Fibroblast of lung (primary cell): Measurements from ENCODE around the gene FBXO40.

Experiments used
- EZH2 ChIP-seq: IDR thresholded peaks from 2 replicates; pipeline ENCODE4 v1.5.1; 2012; ENCODE audit warnings: low read length, control low read depth, mild to moderate bottlenecking; ENCODE audit errors: missing control alignments
- TF ChIP-seq, protein P1 (sequence below), 2 donors: IDR thresholded peaks in 1 of 2; conservative IDR thresholded peaks in 1 of 2; 1 replicate in 1 of 2; 2 replicates in 1 of 2; pipeline ENCODE4 v1.5.1; 2011 to 2012; ENCODE audit warnings: low read length in 2 of 2, control low read depth in 1 of 2, inconsistent platforms in 1 of 2, low read depth in 1 of 2, mild to moderate bottlenecking in 1 of 2

DNA sequence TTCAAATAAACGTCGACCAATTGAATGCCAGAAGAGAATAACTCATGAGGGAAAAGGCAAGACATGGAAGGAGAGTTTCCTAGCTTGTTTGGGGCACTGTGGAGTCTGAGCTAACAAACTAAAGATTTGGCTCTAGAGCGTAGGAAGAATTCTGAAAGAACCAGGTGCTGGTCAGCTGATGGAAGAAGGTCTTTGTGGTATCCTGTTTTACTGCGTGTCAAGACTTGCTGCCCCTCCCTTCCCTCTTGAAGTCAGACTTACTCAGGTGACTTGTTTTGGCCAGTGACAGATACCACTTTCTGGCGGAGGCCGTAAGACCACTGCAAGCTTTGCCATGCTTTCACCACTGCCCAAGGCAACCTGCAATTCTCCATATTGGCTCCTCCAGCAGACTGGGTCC, 68.2 kb downstream of the FBXO40 start:
- TF ChIP-seq, protein P1, sequence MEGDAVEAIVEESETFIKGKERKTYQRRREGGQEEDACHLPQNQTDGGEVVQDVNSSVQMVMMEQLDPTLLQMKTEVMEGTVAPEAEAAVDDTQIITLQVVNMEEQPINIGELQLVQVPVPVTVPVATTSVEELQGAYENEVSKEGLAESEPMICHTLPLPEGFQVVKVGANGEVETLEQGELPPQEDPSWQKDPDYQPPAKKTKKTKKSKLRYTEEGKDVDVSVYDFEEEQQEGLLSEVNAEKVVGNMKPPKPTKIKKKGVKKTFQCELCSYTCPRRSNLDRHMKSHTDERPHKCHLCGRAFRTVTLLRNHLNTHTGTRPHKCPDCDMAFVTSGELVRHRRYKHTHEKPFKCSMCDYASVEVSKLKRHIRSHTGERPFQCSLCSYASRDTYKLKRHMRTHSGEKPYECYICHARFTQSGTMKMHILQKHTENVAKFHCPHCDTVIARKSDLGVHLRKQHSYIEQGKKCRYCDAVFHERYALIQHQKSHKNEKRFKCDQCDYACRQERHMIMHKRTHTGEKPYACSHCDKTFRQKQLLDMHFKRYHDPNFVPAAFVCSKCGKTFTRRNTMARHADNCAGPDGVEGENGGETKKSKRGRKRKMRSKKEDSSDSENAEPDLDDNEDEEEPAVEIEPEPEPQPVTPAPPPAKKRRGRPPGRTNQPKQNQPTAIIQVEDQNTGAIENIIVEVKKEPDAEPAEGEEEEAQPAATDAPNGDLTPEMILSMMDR (conservative IDR thresholded peaks at IDR 0.05 in 1 of 2, IDR thresholded peaks at IDR 0.05 in 1 of 2; ENCODE audit: low read depth in 1 of 2, low read length in 2 of 2), result no peak
- no peak for TF ChIP-seq EZH2
